ENCODE measurements around the gene HPS3.

- no peak for TF ChIP-seq POLR2A (IDR thresholded peaks at IDR 0.05)
- TF ChIP-seq CTCF (IDR thresholded peaks at IDR 0.05): no peak
Measured at GRCh38 chr3:149179220-149179619, 49.8 kb downstream of the HPS3 start.

Data from thyroid gland (tissue), 4 donors.